ENCODE results near the gene NAA15.

DNA sequence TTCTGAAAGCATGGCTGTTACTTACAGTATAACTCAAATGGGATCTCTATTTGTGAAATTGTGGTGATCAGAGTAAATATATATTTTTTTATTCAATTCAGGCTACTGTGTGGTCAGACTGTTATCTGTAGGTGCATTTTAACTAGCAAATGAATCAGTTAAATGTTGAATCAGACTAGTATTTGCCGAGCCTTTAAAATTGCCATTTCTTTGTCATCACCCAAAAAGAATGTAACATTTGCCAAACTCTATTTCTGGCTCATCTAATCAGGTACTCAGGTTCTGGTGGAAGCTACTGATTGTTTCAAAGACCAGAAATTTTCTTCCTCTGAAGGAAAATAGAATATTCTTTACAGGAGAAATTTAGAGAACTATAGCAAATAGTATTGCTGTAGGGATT, 1.8 kb upstream of the NAA15 start:
- TF ChIP-seq EP300 (IDR thresholded peaks at IDR 0.05; ENCODE audit: borderline replicate concordance) (no peak), CREB1 (IDR thresholded peaks at IDR 0.05; ENCODE audit: low read depth) (no peak), CEBPB (IDR thresholded peaks at IDR 0.05) (no peak), TEAD4 (IDR thresholded peaks at IDR 0.05) (no peak), ZBTB7A (IDR thresholded peaks at IDR 0.05; ENCODE audit: low read depth) (no peak), YY1 (IDR thresholded peaks at IDR 0.05; ENCODE audit: low read depth) (no peak), FOXM1 (IDR thresholded peaks at IDR 0.05; ENCODE audit: borderline replicate concordance, low read depth) (no peak)
- TF ChIP-seq, protein P1, sequence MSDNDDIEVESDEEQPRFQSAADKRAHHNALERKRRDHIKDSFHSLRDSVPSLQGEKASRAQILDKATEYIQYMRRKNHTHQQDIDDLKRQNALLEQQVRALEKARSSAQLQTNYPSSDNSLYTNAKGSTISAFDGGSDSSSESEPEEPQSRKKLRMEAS (IDR thresholded peaks at IDR 0.05) = no peak
- TF ChIP-seq, protein P2, sequence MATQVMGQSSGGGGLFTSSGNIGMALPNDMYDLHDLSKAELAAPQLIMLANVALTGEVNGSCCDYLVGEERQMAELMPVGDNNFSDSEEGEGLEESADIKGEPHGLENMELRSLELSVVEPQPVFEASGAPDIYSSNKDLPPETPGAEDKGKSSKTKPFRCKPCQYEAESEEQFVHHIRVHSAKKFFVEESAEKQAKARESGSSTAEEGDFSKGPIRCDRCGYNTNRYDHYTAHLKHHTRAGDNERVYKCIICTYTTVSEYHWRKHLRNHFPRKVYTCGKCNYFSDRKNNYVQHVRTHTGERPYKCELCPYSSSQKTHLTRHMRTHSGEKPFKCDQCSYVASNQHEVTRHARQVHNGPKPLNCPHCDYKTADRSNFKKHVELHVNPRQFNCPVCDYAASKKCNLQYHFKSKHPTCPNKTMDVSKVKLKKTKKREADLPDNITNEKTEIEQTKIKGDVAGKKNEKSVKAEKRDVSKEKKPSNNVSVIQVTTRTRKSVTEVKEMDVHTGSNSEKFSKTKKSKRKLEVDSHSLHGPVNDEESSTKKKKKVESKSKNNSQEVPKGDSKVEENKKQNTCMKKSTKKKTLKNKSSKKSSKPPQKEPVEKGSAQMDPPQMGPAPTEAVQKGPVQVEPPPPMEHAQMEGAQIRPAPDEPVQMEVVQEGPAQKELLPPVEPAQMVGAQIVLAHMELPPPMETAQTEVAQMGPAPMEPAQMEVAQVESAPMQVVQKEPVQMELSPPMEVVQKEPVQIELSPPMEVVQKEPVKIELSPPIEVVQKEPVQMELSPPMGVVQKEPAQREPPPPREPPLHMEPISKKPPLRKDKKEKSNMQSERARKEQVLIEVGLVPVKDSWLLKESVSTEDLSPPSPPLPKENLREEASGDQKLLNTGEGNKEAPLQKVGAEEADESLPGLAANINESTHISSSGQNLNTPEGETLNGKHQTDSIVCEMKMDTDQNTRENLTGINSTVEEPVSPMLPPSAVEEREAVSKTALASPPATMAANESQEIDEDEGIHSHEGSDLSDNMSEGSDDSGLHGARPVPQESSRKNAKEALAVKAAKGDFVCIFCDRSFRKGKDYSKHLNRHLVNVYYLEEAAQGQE (IDR thresholded peaks at IDR 0.05; ENCODE audit: low read depth) = no peak
- TF ChIP-seq, protein P3, sequence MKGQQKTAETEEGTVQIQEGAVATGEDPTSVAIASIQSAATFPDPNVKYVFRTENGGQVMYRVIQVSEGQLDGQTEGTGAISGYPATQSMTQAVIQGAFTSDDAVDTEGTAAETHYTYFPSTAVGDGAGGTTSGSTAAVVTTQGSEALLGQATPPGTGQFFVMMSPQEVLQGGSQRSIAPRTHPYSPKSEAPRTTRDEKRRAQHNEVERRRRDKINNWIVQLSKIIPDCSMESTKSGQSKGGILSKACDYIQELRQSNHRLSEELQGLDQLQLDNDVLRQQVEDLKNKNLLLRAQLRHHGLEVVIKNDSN (IDR thresholded peaks at IDR 0.05) = no peak
